ENCODE measurements around the gene G3BP1.

- TF ChIP-seq, protein P1, sequence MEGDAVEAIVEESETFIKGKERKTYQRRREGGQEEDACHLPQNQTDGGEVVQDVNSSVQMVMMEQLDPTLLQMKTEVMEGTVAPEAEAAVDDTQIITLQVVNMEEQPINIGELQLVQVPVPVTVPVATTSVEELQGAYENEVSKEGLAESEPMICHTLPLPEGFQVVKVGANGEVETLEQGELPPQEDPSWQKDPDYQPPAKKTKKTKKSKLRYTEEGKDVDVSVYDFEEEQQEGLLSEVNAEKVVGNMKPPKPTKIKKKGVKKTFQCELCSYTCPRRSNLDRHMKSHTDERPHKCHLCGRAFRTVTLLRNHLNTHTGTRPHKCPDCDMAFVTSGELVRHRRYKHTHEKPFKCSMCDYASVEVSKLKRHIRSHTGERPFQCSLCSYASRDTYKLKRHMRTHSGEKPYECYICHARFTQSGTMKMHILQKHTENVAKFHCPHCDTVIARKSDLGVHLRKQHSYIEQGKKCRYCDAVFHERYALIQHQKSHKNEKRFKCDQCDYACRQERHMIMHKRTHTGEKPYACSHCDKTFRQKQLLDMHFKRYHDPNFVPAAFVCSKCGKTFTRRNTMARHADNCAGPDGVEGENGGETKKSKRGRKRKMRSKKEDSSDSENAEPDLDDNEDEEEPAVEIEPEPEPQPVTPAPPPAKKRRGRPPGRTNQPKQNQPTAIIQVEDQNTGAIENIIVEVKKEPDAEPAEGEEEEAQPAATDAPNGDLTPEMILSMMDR (IDR thresholded peaks at IDR 0.05) = no peak
- no peak for TF ChIP-seq POLR2A (IDR thresholded peaks at IDR 0.05)
These were observed 49.1 kb downstream of the G3BP1 start for GRCh38 chr5:151820903-151821302.
